ENCODE results near the gene POU6F2. TPM values are rescaled to one million over a fixed set of nuclear protein-coding genes. Genes with fewer than 3 reads are reported as not detected.

The POU6F2 gene
- total RNA-seq, 1 donor from 2014 or later: 0.08 TPM

Other genes with a start within 250 kb of the POU6F2 start
- 29.5 TPM for gene VPS41, start 68.7 kb upstream of the POU6F2 start, total RNA-seq

Data from esophagus mucosa (tissue), 1 donor.